K562 (cell line): ENCODE data around the gene SYNCRIP. TPM values are rescaled to one million over a fixed set of nuclear protein-coding genes. Genes with fewer than 3 reads are reported as not detected.

ENCODE experiments used
- ARID2 ChIP-seq: fragments of 450-650 bp; IDR thresholded peaks from 2 replicates; pipeline ENCODE4 v1.6.1; 2017; ENCODE audit warnings: antibody characterized with exemption, mild to moderate bottlenecking
- ATF6 ChIP-seq: sonication (generic); formaldehyde crosslinking; IDR thresholded peaks from 2 replicates; pipeline ENCODE4 v1.4.0; 2020; ENCODE audit warnings: mild to moderate bottlenecking, missing genetic modification reagents
- FOXA3 ChIP-seq, 2 experiments: fragments of 450-650 bp in 1 of 2; sonication (generic) in 1 of 2; formaldehyde crosslinking; IDR thresholded peaks in 1 of 2; conservative IDR thresholded peaks in 1 of 2; 2 replicates each; pipeline versions ENCODE4 v1.4.0 to v1.8.0; 2020 to 2022; ENCODE audit warnings: mild to moderate bottlenecking in 2 of 2, missing genetic modification reagents in 1 of 2
- HDAC6 ChIP-seq: IDR thresholded peaks from 2 replicates; pipeline ENCODE4 v1.6.1; 2012; ENCODE audit warnings: low read depth, mild to moderate bottlenecking, control low read depth, inconsistent platforms, low read length, moderate library complexity
- POLR2A ChIP-seq: fragments of 450-650 bp; conservative IDR thresholded peaks from 2 replicates; pipeline ENCODE4 v1.6.1; 2016
- POLR2AphosphoS2 ChIP-seq: IDR thresholded peaks from 2 replicates; pipeline ENCODE4 v1.6.1; 2012; ENCODE audit warnings: low read length, improper control_type of control experiment
- TCF3 ChIP-seq: sonication (generic); formaldehyde crosslinking; IDR thresholded peaks from 2 replicates; pipeline ENCODE4 v1.4.0; 2020; ENCODE audit warnings: mild to moderate bottlenecking, missing genetic modification reagents
- TCF7L2 ChIP-seq: fragments of 150-350 bp; IDR thresholded peaks from 2 replicates; pipeline ENCODE4 v1.6.1; 2016; ENCODE audit warnings: low read depth, mild to moderate bottlenecking, low read length, moderate library complexity
- ZNF121 ChIP-seq: sonication (generic); formaldehyde crosslinking; conservative IDR thresholded peaks from 2 replicates; pipeline ENCODE4 v1.8.0; 2022; ENCODE audit warnings: missing genetic modification reagents
- ZNF444 ChIP-seq: fragments of 250-450 bp; sonication (Bioruptor Pico); IDR thresholded peaks from 2 replicates; pipeline ENCODE4 v1.4.0; 2020; ENCODE audit warnings: mild to moderate bottlenecking, moderate library complexity
- ZNF778 ChIP-seq: fragments of 450-650 bp; formaldehyde crosslinking; IDR thresholded peaks from 2 replicates; pipeline ENCODE4 v1.4.0; 2020; ENCODE audit warnings: mild to moderate bottlenecking, moderate library complexity
- polyA plus RNA-seq, 8 experiments: library from polyadenylated mRNA; depleted of rRNA in 4 of 8; stranded (reverse) in 5 of 8; unstranded in 3 of 8; fragments of >200 nt; fragmentation: Nextera tagmentation in 2 of 8; fragmentation: Illumina TruSeq in 1 of 8; extraction: Ambion mirVana in 2 of 8; extraction: Trizol in 1 of 8; gene quantifications; 2 replicates each; pipeline versions ENCODE4 v1.2.1 to v1.2.3, GENCODE V29; 2011 to 2014; ENCODE audit warnings: inconsistent platforms in 1 of 8, missing spikeins in 1 of 8
- total RNA-seq, 7 experiments: library from RNA; depleted of rRNA in 6 of 7; stranded (reverse); fragments of >200 nt in 6 of 7; fragmentation: Illumina TruSeq in 2 of 7; extraction: Trizol in 2 of 7; gene quantifications; 2 replicates each; pipeline versions ENCODE4 v1.2.1 to v1.2.3, GENCODE V29; 2011 to 2021; ENCODE audit warnings: low replicate concordance in 1 of 7
- TF ChIP-seq, protein P1 (sequence below): sonication (generic); formaldehyde crosslinking; IDR thresholded peaks from 2 replicates; pipeline ENCODE4 v1.8.0; 2023; ENCODE audit warnings: missing genetic modification reagents, mild to moderate bottlenecking, borderline replicate concordance
- TF ChIP-seq, protein P2 (sequence below): sonication (generic); formaldehyde crosslinking; IDR thresholded peaks from 2 replicates; pipeline ENCODE4 v1.8.0; 2023; ENCODE audit warnings: mild to moderate bottlenecking, missing genetic modification reagents
- TF ChIP-seq, protein P3 (sequence below): sonication (generic); formaldehyde crosslinking; IDR thresholded peaks from 2 replicates; pipeline ENCODE4 v1.8.1; 2023; ENCODE audit warnings: mild to moderate bottlenecking, missing genetic modification reagents

Gene SYNCRIP
- total and polyA plus RNA-seq, 9 of the 15 experiments (the other 6 are each of a cell fraction or from before 2014, with no cell fraction given) = 46.5 to 295 (median 140) TPM

GRCh38 chr6:85642774-85643536 lies at the start of gene SYNCRIP (continued):
- TF ChIP-seq ATF6 (CRISPR knock-in tag) (no peak), POLR2A (peak; percentile 99), ZNF444 (CRISPR knock-in tag) (no peak), POLR2AphosphoS2 (no peak), ZNF121 (CRISPR knock-in tag) (no peak), ZNF778 (CRISPR knock-in tag) (no peak), HDAC6 (no peak), TCF7L2 (no peak), ARID2 (peak; percentile 73), TCF3 (CRISPR knock-in tag) (no peak; the same call in 1 of the 2 replicates), FOXA3 (CRISPR knock-in tag; conservative IDR thresholded peaks at IDR 0.05 in 1 of 2, IDR thresholded peaks at IDR 0.05 in 1 of 2) (no peak; a peak in 1 of 4 replicates)
- TF ChIP-seq, protein P1, sequence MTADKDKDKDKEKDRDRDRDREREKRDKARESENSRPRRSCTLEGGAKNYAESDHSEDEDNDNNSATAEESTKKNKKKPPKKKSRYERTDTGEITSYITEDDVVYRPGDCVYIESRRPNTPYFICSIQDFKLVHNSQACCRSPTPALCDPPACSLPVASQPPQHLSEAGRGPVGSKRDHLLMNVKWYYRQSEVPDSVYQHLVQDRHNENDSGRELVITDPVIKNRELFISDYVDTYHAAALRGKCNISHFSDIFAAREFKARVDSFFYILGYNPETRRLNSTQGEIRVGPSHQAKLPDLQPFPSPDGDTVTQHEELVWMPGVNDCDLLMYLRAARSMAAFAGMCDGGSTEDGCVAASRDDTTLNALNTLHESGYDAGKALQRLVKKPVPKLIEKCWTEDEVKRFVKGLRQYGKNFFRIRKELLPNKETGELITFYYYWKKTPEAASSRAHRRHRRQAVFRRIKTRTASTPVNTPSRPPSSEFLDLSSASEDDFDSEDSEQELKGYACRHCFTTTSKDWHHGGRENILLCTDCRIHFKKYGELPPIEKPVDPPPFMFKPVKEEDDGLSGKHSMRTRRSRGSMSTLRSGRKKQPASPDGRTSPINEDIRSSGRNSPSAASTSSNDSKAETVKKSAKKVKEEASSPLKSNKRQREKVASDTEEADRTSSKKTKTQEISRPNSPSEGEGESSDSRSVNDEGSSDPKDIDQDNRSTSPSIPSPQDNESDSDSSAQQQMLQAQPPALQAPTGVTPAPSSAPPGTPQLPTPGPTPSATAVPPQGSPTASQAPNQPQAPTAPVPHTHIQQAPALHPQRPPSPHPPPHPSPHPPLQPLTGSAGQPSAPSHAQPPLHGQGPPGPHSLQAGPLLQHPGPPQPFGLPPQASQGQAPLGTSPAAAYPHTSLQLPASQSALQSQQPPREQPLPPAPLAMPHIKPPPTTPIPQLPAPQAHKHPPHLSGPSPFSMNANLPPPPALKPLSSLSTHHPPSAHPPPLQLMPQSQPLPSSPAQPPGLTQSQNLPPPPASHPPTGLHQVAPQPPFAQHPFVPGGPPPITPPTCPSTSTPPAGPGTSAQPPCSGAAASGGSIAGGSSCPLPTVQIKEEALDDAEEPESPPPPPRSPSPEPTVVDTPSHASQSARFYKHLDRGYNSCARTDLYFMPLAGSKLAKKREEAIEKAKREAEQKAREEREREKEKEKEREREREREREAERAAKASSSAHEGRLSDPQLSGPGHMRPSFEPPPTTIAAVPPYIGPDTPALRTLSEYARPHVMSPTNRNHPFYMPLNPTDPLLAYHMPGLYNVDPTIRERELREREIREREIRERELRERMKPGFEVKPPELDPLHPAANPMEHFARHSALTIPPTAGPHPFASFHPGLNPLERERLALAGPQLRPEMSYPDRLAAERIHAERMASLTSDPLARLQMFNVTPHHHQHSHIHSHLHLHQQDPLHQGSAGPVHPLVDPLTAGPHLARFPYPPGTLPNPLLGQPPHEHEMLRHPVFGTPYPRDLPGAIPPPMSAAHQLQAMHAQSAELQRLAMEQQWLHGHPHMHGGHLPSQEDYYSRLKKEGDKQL (CRISPR knock-in tag) = no peak
- TF ChIP-seq, protein P2, sequence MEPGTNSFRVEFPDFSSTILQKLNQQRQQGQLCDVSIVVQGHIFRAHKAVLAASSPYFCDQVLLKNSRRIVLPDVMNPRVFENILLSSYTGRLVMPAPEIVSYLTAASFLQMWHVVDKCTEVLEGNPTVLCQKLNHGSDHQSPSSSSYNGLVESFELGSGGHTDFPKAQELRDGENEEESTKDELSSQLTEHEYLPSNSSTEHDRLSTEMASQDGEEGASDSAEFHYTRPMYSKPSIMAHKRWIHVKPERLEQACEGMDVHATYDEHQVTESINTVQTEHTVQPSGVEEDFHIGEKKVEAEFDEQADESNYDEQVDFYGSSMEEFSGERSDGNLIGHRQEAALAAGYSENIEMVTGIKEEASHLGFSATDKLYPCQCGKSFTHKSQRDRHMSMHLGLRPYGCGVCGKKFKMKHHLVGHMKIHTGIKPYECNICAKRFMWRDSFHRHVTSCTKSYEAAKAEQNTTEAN (CRISPR knock-in tag) = no peak
- TF ChIP-seq, protein P3, sequence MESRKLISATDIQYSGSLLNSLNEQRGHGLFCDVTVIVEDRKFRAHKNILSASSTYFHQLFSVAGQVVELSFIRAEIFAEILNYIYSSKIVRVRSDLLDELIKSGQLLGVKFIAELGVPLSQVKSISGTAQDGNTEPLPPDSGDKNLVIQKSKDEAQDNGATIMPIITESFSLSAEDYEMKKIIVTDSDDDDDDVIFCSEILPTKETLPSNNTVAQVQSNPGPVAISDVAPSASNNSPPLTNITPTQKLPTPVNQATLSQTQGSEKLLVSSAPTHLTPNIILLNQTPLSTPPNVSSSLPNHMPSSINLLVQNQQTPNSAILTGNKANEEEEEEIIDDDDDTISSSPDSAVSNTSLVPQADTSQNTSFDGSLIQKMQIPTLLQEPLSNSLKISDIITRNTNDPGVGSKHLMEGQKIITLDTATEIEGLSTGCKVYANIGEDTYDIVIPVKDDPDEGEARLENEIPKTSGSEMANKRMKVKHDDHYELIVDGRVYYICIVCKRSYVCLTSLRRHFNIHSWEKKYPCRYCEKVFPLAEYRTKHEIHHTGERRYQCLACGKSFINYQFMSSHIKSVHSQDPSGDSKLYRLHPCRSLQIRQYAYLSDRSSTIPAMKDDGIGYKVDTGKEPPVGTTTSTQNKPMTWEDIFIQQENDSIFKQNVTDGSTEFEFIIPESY (CRISPR knock-in tag) = no peak
